Measurements from ENCODE around the gene RPE65.
"Not testable (repeated sequence)": the region's sequence is repeated elsewhere in the genome, so short reads cannot be mapped to it uniquely, and the experiment has no call there.

Gene RPE65

DNA sequence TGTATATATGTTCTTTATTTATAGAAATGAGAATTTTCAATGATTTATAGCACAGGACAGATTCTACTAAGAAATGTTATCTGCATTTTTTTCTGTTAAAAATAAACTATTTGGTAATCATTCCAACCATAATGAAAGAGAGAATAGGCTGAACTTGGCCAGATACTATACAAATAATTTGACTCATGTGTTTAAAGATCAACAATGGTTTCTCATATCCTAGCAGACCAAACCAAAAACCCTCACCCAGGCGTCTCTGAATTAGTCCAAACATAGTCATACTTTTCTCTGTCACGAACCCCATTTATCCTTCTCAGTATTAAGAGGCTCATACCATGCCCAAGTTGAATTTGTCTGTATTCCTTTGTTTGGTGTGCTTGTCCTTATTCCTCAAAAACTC is 40.3 kb downstream of the RPE65 start:
- no peak overlapping the region for H3K4me3 ChIP-seq (ENCODE audit: low read depth in 1 of 2, low read length in 2 of 2)
- H3K79me2 ChIP-seq (ENCODE audit: insufficient read depth, low read length) = no peaks in the 10 kb centered on the region
- no peaks in the 10 kb centered on the region for H3K27me3 ChIP-seq (ENCODE audit: insufficient read depth, low read length, poor library complexity)
- no peaks in the 10 kb centered on the region for H3K9me3 ChIP-seq (ENCODE audit: insufficient read depth, low read length, severe bottlenecking)
- no peaks in the 10 kb centered on the region for H4K20me1 ChIP-seq (ENCODE audit: insufficient read depth, low read length)
- TF ChIP-seq EZH2 (IDR thresholded peaks at IDR 0.05; ENCODE audit: borderline replicate concordance, low read depth, low read length, severe bottlenecking) = no peak
- TF ChIP-seq, protein P1, sequence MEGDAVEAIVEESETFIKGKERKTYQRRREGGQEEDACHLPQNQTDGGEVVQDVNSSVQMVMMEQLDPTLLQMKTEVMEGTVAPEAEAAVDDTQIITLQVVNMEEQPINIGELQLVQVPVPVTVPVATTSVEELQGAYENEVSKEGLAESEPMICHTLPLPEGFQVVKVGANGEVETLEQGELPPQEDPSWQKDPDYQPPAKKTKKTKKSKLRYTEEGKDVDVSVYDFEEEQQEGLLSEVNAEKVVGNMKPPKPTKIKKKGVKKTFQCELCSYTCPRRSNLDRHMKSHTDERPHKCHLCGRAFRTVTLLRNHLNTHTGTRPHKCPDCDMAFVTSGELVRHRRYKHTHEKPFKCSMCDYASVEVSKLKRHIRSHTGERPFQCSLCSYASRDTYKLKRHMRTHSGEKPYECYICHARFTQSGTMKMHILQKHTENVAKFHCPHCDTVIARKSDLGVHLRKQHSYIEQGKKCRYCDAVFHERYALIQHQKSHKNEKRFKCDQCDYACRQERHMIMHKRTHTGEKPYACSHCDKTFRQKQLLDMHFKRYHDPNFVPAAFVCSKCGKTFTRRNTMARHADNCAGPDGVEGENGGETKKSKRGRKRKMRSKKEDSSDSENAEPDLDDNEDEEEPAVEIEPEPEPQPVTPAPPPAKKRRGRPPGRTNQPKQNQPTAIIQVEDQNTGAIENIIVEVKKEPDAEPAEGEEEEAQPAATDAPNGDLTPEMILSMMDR (IDR thresholded peaks at IDR 0.05; ENCODE audit: borderline replicate concordance, extremely low read depth, low read length, poor library complexity, severe bottlenecking) = no peak
- H3K9ac ChIP-seq (ENCODE audit: low read depth, low read length) = no peak overlapping the region
- ATAC-seq (ENCODE audit: insufficient read depth, low read depth) (no peak), DNase-seq (no peak)
- H3K36me3 ChIP-seq (ENCODE audit: insufficient read depth, low read length) = no peaks in the 10 kb centered on the region
- H2AFZ ChIP-seq (ENCODE audit: low read depth, low read length) = no peak overlapping the region
- no peak overlapping the region for H3K27ac ChIP-seq (ENCODE audit: low read length)
- H3K4me2 ChIP-seq (ENCODE audit: insufficient read depth, low read length) = no peak overlapping the region
- H3K4me1 ChIP-seq (ENCODE audit: insufficient read depth, low read length) = no peaks in the 10 kb centered on the region

- Histone ChIP-seq H3K4me1 (ENCODE audit: insufficient read depth, low read length) (no peaks in the 10 kb centered on the region), H3K9me3 (ENCODE audit: insufficient read depth, low read length, severe bottlenecking) (no peaks in the 10 kb centered on the region), H4K20me1 (ENCODE audit: insufficient read depth, low read length) (no peaks in the 10 kb centered on the region), H3K4me3 (ENCODE audit: low read depth in 1 of 2, low read length in 2 of 2) (no peak overlapping the region), H3K79me2 (ENCODE audit: insufficient read depth, low read length) (no peaks in the 10 kb centered on the region), H3K27ac (ENCODE audit: low read length) (no peak overlapping the region), H3K9ac (ENCODE audit: low read depth, low read length) (no peak overlapping the region), H3K27me3 (ENCODE audit: insufficient read depth, low read length, poor library complexity) (no peaks in the 10 kb centered on the region), H3K4me2 (ENCODE audit: insufficient read depth, low read length) (no peak overlapping the region), H2AFZ (ENCODE audit: low read depth, low read length) (no peak overlapping the region), H3K36me3 (ENCODE audit: insufficient read depth, low read length) (no peaks in the 10 kb centered on the region)
- ATAC-seq (ENCODE audit: insufficient read depth, low read depth) = no peak
- no peak for DNase-seq
- TF ChIP-seq, protein P1 (IDR thresholded peaks at IDR 0.05; ENCODE audit: borderline replicate concordance, extremely low read depth, low read length, poor library complexity, severe bottlenecking) = no peak
- no peak for TF ChIP-seq EZH2 (IDR thresholded peaks at IDR 0.05; ENCODE audit: borderline replicate concordance, low read depth, low read length, severe bottlenecking)
These were observed 48.2 kb downstream of the RPE65 start for GRCh38 chr1:68401506-68401905.

DNA sequence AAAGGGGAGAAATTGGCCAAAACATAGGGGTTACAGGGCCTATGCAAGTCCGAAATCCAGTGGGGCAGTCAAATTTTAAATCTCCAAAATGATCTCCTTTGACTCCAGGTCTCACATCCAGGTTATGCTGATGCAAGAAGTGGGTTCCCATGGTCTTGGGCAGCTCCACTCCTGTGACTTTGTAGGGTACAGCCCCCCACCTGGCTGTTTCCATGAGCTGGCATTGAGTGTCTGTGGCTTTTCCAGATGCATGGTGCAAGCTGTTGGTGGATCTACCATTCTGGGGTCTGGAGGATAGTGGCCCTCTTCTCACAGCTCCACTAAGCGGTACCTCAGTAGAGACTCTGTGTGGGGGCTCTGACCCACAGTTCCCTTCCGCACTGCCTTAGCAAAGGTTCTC is 54.2 kb downstream of the RPE65 start:
- not testable (repeated sequence) for ATAC-seq (ENCODE audit: insufficient read depth, low read depth); H3K79me2 ChIP-seq (ENCODE audit: insufficient read depth, low read length); H3K4me1 ChIP-seq (ENCODE audit: insufficient read depth, low read length); DNase-seq; H3K9ac ChIP-seq (ENCODE audit: low read depth, low read length); H3K9me3 ChIP-seq (ENCODE audit: insufficient read depth, low read length, severe bottlenecking); H4K20me1 ChIP-seq (ENCODE audit: insufficient read depth, low read length); H3K27me3 ChIP-seq (ENCODE audit: insufficient read depth, low read length, poor library complexity); H3K4me2 ChIP-seq (ENCODE audit: insufficient read depth, low read length); H2AFZ ChIP-seq (ENCODE audit: low read depth, low read length); H3K27ac ChIP-seq (ENCODE audit: low read length); H3K36me3 ChIP-seq (ENCODE audit: insufficient read depth, low read length); H3K4me3 ChIP-seq (ENCODE audit: low read depth in 1 of 2, low read length in 2 of 2)

DNA sequence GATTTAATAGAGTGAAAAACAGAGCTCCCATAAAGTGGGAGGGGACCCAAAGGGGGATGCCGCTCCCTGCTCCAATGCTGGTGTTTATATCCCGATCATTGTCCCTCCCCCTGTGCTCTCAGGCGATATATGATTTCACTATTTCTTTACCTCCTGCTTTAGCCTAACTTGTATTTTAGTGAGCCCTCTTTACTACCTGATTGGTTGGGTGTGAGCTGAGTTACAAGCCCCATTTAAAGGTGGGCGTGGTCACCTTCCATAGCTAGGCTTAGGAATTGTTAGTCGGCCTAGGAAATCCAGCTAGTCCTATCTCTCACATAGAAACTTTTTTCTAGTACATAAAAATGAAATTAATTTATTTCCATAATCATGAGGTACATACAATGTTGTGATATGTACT is 57.3 kb downstream of the RPE65 start:
- not testable (repeated sequence) for H3K4me2 ChIP-seq (ENCODE audit: insufficient read depth, low read length); H4K20me1 ChIP-seq (ENCODE audit: insufficient read depth, low read length); H3K9ac ChIP-seq (ENCODE audit: low read depth, low read length); H3K27ac ChIP-seq (ENCODE audit: low read length); H3K36me3 ChIP-seq (ENCODE audit: insufficient read depth, low read length); H3K79me2 ChIP-seq (ENCODE audit: insufficient read depth, low read length); H2AFZ ChIP-seq (ENCODE audit: low read depth, low read length); DNase-seq; H3K27me3 ChIP-seq (ENCODE audit: insufficient read depth, low read length, poor library complexity); H3K9me3 ChIP-seq (ENCODE audit: insufficient read depth, low read length, severe bottlenecking); ATAC-seq (ENCODE audit: insufficient read depth, low read depth); H3K4me3 ChIP-seq (ENCODE audit: low read depth in 1 of 2, low read length in 2 of 2); H3K4me1 ChIP-seq (ENCODE audit: insufficient read depth, low read length)

- H3K36me3 ChIP-seq (ENCODE audit: insufficient read depth, low read length); H3K27me3 ChIP-seq (ENCODE audit: insufficient read depth, low read length, poor library complexity); H3K9ac ChIP-seq (ENCODE audit: low read depth, low read length); H4K20me1 ChIP-seq (ENCODE audit: insufficient read depth, low read length); H3K27ac ChIP-seq (ENCODE audit: low read length); DNase-seq; H3K4me3 ChIP-seq (ENCODE audit: low read depth in 1 of 2, low read length in 2 of 2); H3K79me2 ChIP-seq (ENCODE audit: insufficient read depth, low read length); H3K9me3 ChIP-seq (ENCODE audit: insufficient read depth, low read length, severe bottlenecking); H3K4me1 ChIP-seq (ENCODE audit: insufficient read depth, low read length); ATAC-seq (ENCODE audit: insufficient read depth, low read depth); H2AFZ ChIP-seq (ENCODE audit: low read depth, low read length); H3K4me2 ChIP-seq (ENCODE audit: insufficient read depth, low read length): not testable (repeated sequence)
These were observed 63.8 kb downstream of the RPE65 start for GRCh38 chr1:68385798-68386524.

Measured in DND-41 (cell line).